HEK293T (cell line): Measurements from ENCODE around the gene RHOA.
"Not testable (repeated sequence)": the region's sequence is repeated elsewhere in the genome, so short reads cannot be mapped to it uniquely, and the experiment has no call there.

Source experiments
- ARNT ChIP-seq: fragments of 450-650 bp; IDR thresholded peaks from 2 replicates; pipeline ENCODE4 v1.6.1; 2017; ENCODE audit warnings: mild to moderate bottlenecking
- BHLHE40 ChIP-seq: fragments of 450-650 bp; IDR thresholded peaks from 2 replicates; pipeline ENCODE4 v1.6.1; 2016; ENCODE audit warnings: mild to moderate bottlenecking, moderate library complexity, borderline replicate concordance
- FOXA1 ChIP-seq: fragments of 450-650 bp; IDR thresholded peaks from 2 replicates; pipeline ENCODE4 v1.6.1; 2016; ENCODE audit warnings: mild to moderate bottlenecking
- FOXK2 ChIP-seq: fragments of 450-650 bp; IDR thresholded peaks from 2 replicates; pipeline ENCODE4 v1.6.1; 2016; ENCODE audit warnings: mild to moderate bottlenecking
- HDGF ChIP-seq: fragments of 450-650 bp; IDR thresholded peaks from 2 replicates; pipeline ENCODE4 v1.6.1; 2017; ENCODE audit warnings: antibody characterized with exemption, borderline replicate concordance
- L3MBTL2 ChIP-seq: fragments of 450-650 bp; conservative IDR thresholded peaks from 2 replicates; pipeline ENCODE4 v1.6.1; 2016; ENCODE audit warnings: mild to moderate bottlenecking
- NFRKB ChIP-seq: fragments of 450-650 bp; IDR thresholded peaks from 2 replicates; pipeline ENCODE4 v1.6.1; 2016; ENCODE audit warnings: mild to moderate bottlenecking, moderate library complexity
- ZNF384 ChIP-seq: fragments of 450-650 bp; IDR thresholded peaks from 2 replicates; pipeline ENCODE4 v1.6.1; 2016
- TF ChIP-seq, protein P1 (sequence below): fragments of 450-650 bp; IDR thresholded peaks from 2 replicates; pipeline ENCODE4 v1.6.1; 2016

DNA sequence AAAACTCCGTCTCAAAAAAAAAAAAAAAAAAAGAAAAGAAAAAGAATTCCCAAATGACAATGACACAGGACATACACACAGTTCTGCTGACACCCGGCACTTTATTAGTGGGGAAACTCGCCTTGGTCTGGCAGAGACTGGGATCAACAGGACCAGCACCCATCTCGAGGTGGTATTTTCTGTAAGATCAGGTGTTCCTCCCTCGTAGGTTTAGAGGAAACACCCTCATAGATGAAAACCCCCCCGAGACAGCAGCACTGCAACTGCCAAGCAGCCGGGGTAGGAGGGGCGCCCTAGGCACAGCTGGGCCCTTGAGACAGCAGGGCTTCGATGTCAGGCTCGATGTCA lies 54.7 kb downstream of the RHOA start:
- not testable (repeated sequence) for TF ChIP-seq ZNF384, BHLHE40, L3MBTL2, HDGF, FOXA1, ARNT, NFRKB, FOXK2
- TF ChIP-seq, protein P1, sequence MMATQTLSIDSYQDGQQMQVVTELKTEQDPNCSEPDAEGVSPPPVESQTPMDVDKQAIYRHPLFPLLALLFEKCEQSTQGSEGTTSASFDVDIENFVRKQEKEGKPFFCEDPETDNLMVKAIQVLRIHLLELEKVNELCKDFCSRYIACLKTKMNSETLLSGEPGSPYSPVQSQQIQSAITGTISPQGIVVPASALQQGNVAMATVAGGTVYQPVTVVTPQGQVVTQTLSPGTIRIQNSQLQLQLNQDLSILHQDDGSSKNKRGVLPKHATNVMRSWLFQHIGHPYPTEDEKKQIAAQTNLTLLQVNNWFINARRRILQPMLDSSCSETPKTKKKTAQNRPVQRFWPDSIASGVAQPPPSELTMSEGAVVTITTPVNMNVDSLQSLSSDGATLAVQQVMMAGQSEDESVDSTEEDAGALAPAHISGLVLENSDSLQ = not testable (repeated sequence)
